ENCODE data around the gene PAPSS1. TPM values are rescaled to one million over a fixed set of nuclear protein-coding genes. Genes with fewer than 3 reads are reported as not detected.

PAPSS1 gene
- 10 to 100 TPM; 20.5 to 20.8 TPM for total RNA-seq

GRCh38 chr4:107719922-107720722, at the start of gene PAPSS1:
PAPSS1 (minus strand) TSS chr4:107720234; CDS start chr4:107720179, 55 bp downstream.
- ATAC-seq (peak; percentile 91), DNase-seq (peak; percentile 94)
- H3K27me3 Mint-ChIP-seq (ENCODE audit: low read depth) = no peaks in the 10 kb centered on the region
- peaks cover 28% of the 10 kb centered on the region for H3K4me1 Mint-ChIP-seq (ENCODE audit: low read depth)
- no peaks in the 10 kb centered on the region for H3K9me3 Mint-ChIP-seq (ENCODE audit: insufficient read depth)
- peak within 1 kb of the TSS; percentile 87 for H3K4me3 Mint-ChIP-seq
- peak within 1 kb of the TSS; percentile 93 for H3K27ac Mint-ChIP-seq
- H3K36me3 Mint-ChIP-seq (ENCODE audit: low read depth) = peaks cover 2% of the 10 kb centered on the region
- CTCF ChIA-PET = interaction anchor here (0.6 to 3.4 kb wide), 7 partner anchors 10 to 38 kb away, joined by 3 to 20 read pairs (median 3); no protein-coding TSS in a partner anchor
- POLR2A ChIA-PET = interaction anchor here (0.6 to 1.7 kb wide), 3 partner anchors 20 to 458 kb away, joined by 3 to 5 read pairs (median 3); no protein-coding TSS in a partner anchor

GRCh38 chr4:107760281-107760947, 40.4 kb upstream of the PAPSS1 start:
- Mint-ChIP-seq H3K36me3 (ENCODE audit: low read depth) (no peaks in the 10 kb centered on the region), H3K27me3 (ENCODE audit: low read depth) (peaks cover 10% of the 10 kb centered on the region), H3K27ac (no peak overlapping the region), H3K4me3 (no peak overlapping the region), H3K4me1 (ENCODE audit: low read depth) (no peaks in the 10 kb centered on the region), H3K9me3 (ENCODE audit: insufficient read depth) (no peaks in the 10 kb centered on the region)
- no peak for ATAC-seq
- POLR2A ChIA-PET = no interaction called here
- CTCF ChIA-PET = no interaction called here
- DNase-seq = no peak

- no peak for DNase-seq
- no peak overlapping the region for H3K27ac Mint-ChIP-seq
- H3K9me3 Mint-ChIP-seq (ENCODE audit: insufficient read depth) = no peaks in the 10 kb centered on the region
- no peaks in the 10 kb centered on the region for H3K4me1 Mint-ChIP-seq (ENCODE audit: low read depth)
- H3K27me3 Mint-ChIP-seq (ENCODE audit: low read depth) = peaks cover 11% of the 10 kb centered on the region
- ChIA-PET CTCF (interaction anchor here (0.7 to 2.2 kb wide), 9 partner anchors 10 to 155 kb away, joined by 3 to 11 read pairs (median 3); no protein-coding TSS in a partner anchor), POLR2A (no interaction called here)
- no peaks in the 10 kb centered on the region for H3K36me3 Mint-ChIP-seq (ENCODE audit: low read depth)
- H3K4me3 Mint-ChIP-seq = no peak overlapping the region
- ATAC-seq = no peak
Observed at GRCh38 chr4:107757864-107758476, 37.9 kb upstream of the PAPSS1 start.

- H3K4me3 Mint-ChIP-seq = no peak overlapping the region
- CTCF ChIA-PET = interaction anchor here (0.9 to 2.2 kb wide), 2 partner anchors 37 to 153 kb away, joined by 3 to 10 read pairs; no protein-coding TSS in a partner anchor
Observed at GRCh38 chr4:107757283-107757682, 37.2 kb upstream of the PAPSS1 start.

GRCh38 chr4:107755841-107756356, 35.9 kb upstream of the PAPSS1 start:
- no peak overlapping the region for H3K27ac Mint-ChIP-seq
- H3K36me3 Mint-ChIP-seq (ENCODE audit: low read depth) = no peaks in the 10 kb centered on the region
- peaks cover 13% of the 10 kb centered on the region for H3K27me3 Mint-ChIP-seq (ENCODE audit: low read depth)
- no peaks in the 10 kb centered on the region for H3K9me3 Mint-ChIP-seq (ENCODE audit: insufficient read depth)
- DNase-seq (no peak), ATAC-seq (no peak)
- H3K4me1 Mint-ChIP-seq (ENCODE audit: low read depth) = no peaks in the 10 kb centered on the region
- no peak overlapping the region for H3K4me3 Mint-ChIP-seq
- CTCF ChIA-PET = interaction anchor here (0.8 kb wide), 1 partner anchor 157 kb away, joined by 4 read pairs; no protein-coding TSS in a partner anchor
- POLR2A ChIA-PET = no interaction called here

More at GRCh38 chr4:107757283-107757682, 37.2 kb upstream of the PAPSS1 start:
- Mint-ChIP-seq H3K36me3 (ENCODE audit: low read depth) (no peaks in the 10 kb centered on the region), H3K27ac (no peak overlapping the region), H3K27me3 (ENCODE audit: low read depth) (peaks cover 10% of the 10 kb centered on the region), H3K9me3 (ENCODE audit: insufficient read depth) (no peaks in the 10 kb centered on the region), H3K4me1 (ENCODE audit: low read depth) (no peaks in the 10 kb centered on the region)
- no peak for ATAC-seq
- POLR2A ChIA-PET = no interaction called here
- DNase-seq = no peak

GRCh38 chr4:107751670-107752069, 31.6 kb upstream of the PAPSS1 start:
- POLR2A ChIA-PET = no interaction called here
- ATAC-seq = no peak

GRCh38 chr4:107747748-107748486, 27.9 kb upstream of the PAPSS1 start:
- H3K36me3 Mint-ChIP-seq (ENCODE audit: low read depth) = no peaks in the 10 kb centered on the region
- no peaks in the 10 kb centered on the region for H3K4me1 Mint-ChIP-seq (ENCODE audit: low read depth)
- ATAC-seq = no peak
- no peak overlapping the region for H3K4me3 Mint-ChIP-seq
- ChIA-PET POLR2A (no interaction called here), CTCF (interaction anchor here (1.2 kb wide), 1 partner anchor 11 kb away, joined by 3 read pairs; no protein-coding TSS in a partner anchor)
- H3K27me3 Mint-ChIP-seq (ENCODE audit: low read depth) = peaks cover 33% of the 10 kb centered on the region
- no peaks in the 10 kb centered on the region for H3K9me3 Mint-ChIP-seq (ENCODE audit: insufficient read depth)
- DNase-seq = no peak
- H3K27ac Mint-ChIP-seq = no peak overlapping the region

More at GRCh38 chr4:107751670-107752069, 31.6 kb upstream of the PAPSS1 start:
- CTCF ChIA-PET = interaction anchor here (1.4 kb wide), 1 partner anchor 14 kb away, joined by 3 read pairs; no protein-coding TSS in a partner anchor
- Mint-ChIP-seq H3K4me1 (ENCODE audit: low read depth) (no peaks in the 10 kb centered on the region), H3K27ac (no peak overlapping the region), H3K36me3 (ENCODE audit: low read depth) (no peaks in the 10 kb centered on the region), H3K4me3 (no peak overlapping the region), H3K27me3 (ENCODE audit: low read depth) (peaks cover 37% of the 10 kb centered on the region), H3K9me3 (ENCODE audit: insufficient read depth) (no peaks in the 10 kb centered on the region)
- DNase-seq = no peak

- Mint-ChIP-seq H3K27me3 (ENCODE audit: low read depth) (peaks cover 29% of the 10 kb centered on the region), H3K27ac (no peak overlapping the region), H3K4me1 (ENCODE audit: low read depth) (no peaks in the 10 kb centered on the region), H3K9me3 (ENCODE audit: insufficient read depth) (no peaks in the 10 kb centered on the region), H3K4me3 (no peak overlapping the region), H3K36me3 (ENCODE audit: low read depth) (no peaks in the 10 kb centered on the region)
- no peak for DNase-seq
- ATAC-seq = no peak
- POLR2A ChIA-PET = no interaction called here
- CTCF ChIA-PET = interaction anchor here (2.1 kb wide), 1 partner anchor 9 kb away, joined by 7 read pairs; no protein-coding TSS in a partner anchor
Observed at GRCh38 chr4:107746161-107746560, 26.1 kb upstream of the PAPSS1 start.

GRCh38 chr4:107744532-107744931, 24.5 kb upstream of the PAPSS1 start:
- POLR2A ChIA-PET = no interaction called here
- DNase-seq (no peak), ATAC-seq (no peak)
- Mint-ChIP-seq H3K27ac (no peak overlapping the region), H3K27me3 (ENCODE audit: low read depth) (peaks cover 21% of the 10 kb centered on the region), H3K36me3 (ENCODE audit: low read depth) (no peaks in the 10 kb centered on the region), H3K4me1 (ENCODE audit: low read depth) (no peaks in the 10 kb centered on the region), H3K4me3 (no peak overlapping the region), H3K9me3 (ENCODE audit: insufficient read depth) (no peaks in the 10 kb centered on the region)
- CTCF ChIA-PET = interaction anchor here (0.9 to 2.1 kb wide), 2 partner anchors 8 to 168 kb away, joined by 3 to 7 read pairs; no protein-coding TSS in a partner anchor

GRCh38 chr4:107743532-107743931, 23.5 kb upstream of the PAPSS1 start:
- ChIA-PET CTCF (no interaction called here), POLR2A (no interaction called here)
- Mint-ChIP-seq H3K4me1 (ENCODE audit: low read depth) (no peaks in the 10 kb centered on the region), H3K4me3 (no peak overlapping the region), H3K36me3 (ENCODE audit: low read depth) (no peaks in the 10 kb centered on the region), H3K9me3 (ENCODE audit: insufficient read depth) (no peaks in the 10 kb centered on the region), H3K27me3 (ENCODE audit: low read depth) (peaks cover 16% of the 10 kb centered on the region), H3K27ac (no peak overlapping the region)
- DNase-seq (no peak), ATAC-seq (no peak)

- CTCF ChIA-PET = no interaction called here
- H3K27me3 Mint-ChIP-seq (ENCODE audit: low read depth) = peaks cover 11% of the 10 kb centered on the region
- POLR2A ChIA-PET = no interaction called here
- DNase-seq (no peak), ATAC-seq (no peak)
- H3K27ac Mint-ChIP-seq = no peak overlapping the region
- no peaks in the 10 kb centered on the region for H3K4me1 Mint-ChIP-seq (ENCODE audit: low read depth)
- no peaks in the 10 kb centered on the region for H3K36me3 Mint-ChIP-seq (ENCODE audit: low read depth)
- no peak overlapping the region for H3K4me3 Mint-ChIP-seq
- no peaks in the 10 kb centered on the region for H3K9me3 Mint-ChIP-seq (ENCODE audit: insufficient read depth)
Observed at GRCh38 chr4:107742791-107743190, 22.8 kb upstream of the PAPSS1 start.

Measured in activated CD8-positive, alpha-beta T cell treated with anti-CD3 and anti-CD28 coated beads, Interleukin-2, amount 10 ng/mL, durations not matched to agents 7 days and 5 days (primary cell).